Left ventricle myocardium superior (tissue), 1 donor: ENCODE measurements around the gene CELSR1. TPM values are rescaled to one million over a fixed set of nuclear protein-coding genes. Genes with fewer than 3 reads are reported as not detected.

Experiments used
- ATAC-seq: fragments of 200-7000 bp; cut with Tn5 transposase; one replicate; pipeline ENCODE4 v1.9.1; 2020; ENCODE audit warnings: mild to moderate bottlenecking, moderate library complexity
- DNase-seq: peaks from one replicate; pipeline ENCODE4 v3.0.0-alpha.2; 2020
- intact Hi-C: fragments of 100-400 bp; cut with micrococcal nuclease; formaldehyde crosslinking; loops from one replicate; pipeline ENCODE4 v1.11.0; 2022
- total RNA-seq: library from RNA; stranded (reverse); fragmentation: NEBNext Ultra II Directional; extraction: Animal tissue kit (Norgen Biotek cat#: 25700); gene quantifications from one replicate; pipeline ENCODE4 v1.2.1, GENCODE V29; 2021
- donor health status: DM: no; HTN: yes; CAD: no; lungs with severe emphysema.

The CELSR1 gene
- total RNA-seq, 1 donor from 2014 or later = 9.7 TPM

DNA sequence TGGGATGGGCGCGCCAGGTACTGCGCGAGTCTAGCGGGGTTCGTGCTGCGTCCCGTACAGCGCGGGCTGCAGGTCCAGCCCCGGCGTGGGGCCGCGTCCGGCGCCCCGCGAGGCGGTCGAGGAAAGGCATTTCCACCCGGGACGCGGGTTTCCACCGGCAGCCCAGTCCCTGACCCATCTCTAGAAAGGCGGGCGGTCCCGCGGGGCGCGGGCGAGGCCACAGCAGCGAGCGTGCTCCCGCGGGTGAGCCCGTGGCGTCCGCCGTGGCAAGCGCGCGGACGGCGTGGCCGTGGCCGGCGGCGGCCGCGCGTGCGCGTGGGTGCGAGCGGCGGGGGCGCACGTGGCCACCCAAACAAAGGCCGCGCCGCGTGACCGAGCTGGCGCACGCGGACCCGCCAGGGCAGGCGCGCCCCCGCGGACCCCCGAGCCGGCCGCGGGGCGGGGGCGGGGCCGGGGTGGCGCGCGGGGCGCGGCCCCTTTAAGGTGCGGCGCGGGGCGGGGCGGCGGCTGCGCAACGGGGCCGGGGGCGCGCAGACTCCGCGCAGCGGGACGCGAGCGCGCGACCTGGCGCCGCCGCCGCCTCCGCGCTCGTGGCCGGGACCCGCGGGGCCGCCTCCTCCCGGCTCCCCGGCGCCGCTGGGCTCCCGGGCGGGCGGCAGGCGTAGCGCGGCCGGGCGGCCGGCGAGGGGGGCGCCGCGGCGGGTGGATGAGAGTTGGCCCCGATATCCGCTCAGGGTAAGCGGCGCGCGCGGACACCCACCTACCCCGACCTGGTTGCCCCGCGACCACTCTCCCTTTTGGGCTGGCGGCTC is 39.3 kb upstream of the CELSR1 start:
- peak; percentile 86 for DNase-seq
- ATAC-seq = peak; percentile 20
- intact Hi-C loops = no loop called here

GRCh38 chr22:46575911-46576555 is 38.6 kb upstream of the CELSR1 start:
- ATAC-seq (peak; percentile 27), DNase-seq (peak; percentile 48)
- intact Hi-C loops = no loop called here

DNA sequence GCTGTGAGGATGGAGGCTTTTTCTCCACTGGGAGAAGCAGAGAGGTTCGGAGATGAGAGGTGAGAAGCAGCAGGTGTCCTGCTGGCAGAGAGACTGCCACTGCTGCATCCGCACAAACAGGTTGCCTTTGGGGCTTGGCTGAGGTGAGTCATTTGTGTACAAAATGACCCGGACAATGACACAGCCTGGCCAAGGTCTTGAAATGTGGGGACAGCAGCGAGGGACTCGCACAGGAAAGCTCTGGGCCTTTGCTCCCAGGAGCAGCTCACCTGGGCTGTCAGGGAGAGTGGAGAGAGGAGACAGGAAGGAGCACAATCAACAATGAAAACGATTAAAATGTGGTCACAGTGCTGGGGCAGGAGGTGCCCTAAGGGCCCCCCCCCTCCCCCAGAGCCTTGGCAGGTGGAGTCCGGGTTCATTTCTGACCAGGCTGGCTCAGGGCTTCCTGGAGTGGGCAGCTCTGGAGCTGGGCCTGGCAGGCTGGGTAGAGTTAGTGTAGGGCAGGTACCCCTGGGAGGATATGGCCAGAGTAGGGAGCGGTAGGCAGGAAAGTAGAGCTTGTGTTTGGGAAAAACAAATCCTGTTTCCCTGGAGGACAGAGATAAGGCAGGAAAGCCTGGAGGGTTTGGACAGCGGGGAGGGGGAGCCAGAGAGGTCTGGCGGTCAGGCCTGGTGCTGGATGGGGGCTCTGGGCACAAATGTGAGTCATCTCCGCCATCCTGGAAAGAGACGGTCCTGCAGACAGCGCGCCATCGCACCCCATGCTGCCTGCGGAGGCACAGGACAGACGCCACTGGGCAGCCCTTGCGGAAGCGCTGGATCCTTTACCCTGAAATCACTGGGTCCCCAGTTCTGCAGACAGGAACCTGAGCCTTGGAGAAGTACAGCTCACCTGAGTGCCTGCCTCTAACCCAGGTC is 37.8 kb upstream of the CELSR1 start:
- intact Hi-C loops = no loop called here
- DNase-seq (peak; percentile 70), ATAC-seq (peak; percentile 53)

DNA sequence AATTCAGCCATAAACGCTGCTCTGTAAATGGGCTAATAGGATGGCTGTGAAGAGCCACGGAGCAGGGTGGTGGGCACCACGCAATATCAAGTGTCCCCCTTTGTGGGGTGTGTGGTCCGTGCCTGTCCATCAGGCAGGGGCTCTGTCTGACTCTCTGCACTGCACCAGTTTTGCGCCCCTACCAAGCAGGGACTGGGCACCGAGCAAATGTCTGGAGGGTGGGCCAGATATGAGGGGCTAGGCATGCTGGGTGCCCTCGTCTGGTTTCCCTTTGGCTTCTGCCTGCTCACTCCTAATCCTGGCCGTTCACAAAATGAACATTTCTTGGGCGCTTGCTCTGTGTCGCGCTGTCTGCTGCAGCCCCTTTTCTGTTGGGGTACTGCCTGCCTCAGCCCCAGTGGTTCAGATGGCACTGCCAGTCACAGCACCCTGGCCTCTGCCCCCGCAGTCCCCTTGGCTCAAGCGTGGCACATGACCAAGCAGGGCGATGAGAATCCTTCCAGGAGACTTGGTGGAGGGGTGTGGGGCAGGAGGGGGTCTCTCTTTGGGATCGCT is 37.1 kb upstream of the CELSR1 start:
- ATAC-seq (no peak), DNase-seq (peak; percentile 24)
- intact Hi-C loops = no loop called here

DNA sequence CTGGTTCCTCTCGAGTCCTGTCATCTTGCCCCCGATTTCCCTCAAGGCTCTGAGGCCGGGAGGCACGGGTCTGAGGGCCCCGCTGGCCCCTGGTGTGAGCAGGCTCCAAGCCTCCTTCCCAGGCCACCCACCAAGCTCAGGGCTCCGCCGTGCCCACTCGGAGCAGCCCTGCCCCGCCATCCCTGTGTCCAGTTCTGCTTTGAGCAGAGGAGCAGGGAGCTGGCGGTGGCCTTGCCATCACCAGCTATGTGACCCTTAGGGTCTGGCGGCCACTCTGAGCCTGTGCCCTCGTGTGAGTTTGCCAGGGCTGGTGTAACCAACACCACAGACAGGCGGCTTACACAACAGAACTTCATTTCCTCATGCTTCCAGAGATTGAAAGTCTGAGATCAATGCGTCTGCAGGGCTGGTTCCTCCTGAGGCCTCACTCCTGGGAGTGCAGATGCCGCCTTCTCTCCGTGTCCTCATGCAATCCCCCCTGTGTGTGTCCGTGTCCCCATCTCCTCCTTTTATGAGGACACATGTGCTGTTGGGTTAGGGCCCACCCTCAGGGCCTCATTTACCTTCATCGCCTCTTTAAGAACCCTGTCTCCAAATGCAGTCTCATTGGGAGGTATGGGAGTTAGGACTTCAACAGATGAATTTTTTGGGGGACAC is 36.5 kb upstream of the CELSR1 start:
- intact Hi-C loops = no loop called here
- ATAC-seq (no peak), DNase-seq (peak; percentile 34)

DNA sequence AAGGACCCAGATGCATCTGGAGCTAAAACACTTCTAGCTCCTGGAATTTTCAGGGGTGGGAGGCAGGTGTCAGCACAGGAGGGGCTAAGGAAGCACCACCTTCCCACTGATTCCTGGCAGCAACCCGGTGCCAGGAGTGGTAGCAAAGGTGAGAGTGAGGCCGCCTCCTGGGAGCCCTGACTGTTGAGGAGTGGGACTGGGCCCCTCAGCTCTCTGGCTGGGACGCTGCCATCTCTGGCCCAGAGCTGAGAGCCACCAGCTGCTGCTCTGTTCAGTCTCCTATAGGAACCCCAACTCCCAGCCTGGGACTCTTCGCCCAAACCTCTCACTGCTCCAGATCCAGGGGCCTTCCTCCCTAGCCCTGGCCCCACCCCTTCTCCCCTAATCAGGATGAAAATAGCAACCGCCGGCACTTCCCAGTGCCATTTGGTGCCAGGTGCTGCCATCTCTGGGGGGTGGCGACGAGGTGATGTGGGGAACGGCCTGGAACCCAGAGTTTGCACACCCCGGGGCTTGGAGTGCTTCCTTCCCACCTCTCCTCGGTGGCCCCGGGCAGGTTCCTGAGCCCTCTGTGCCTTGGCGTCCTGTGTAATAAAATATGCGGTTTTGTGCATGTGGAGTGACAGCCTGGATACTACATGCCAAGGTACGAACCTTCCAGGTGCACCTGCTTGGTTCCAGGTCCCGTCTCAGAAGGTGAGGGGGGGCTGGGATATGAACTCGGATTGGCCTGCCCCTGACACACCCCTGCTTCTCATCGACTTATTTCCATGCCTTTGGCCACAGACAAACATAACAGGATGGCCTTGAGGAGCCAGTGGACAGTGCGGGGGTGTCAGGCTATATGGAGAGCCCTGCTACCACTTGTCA is 35.7 kb upstream of the CELSR1 start:
- intact Hi-C loops = no loop called here
- peak; percentile 61 for DNase-seq
- ATAC-seq = peak; percentile 17

- DNase-seq (no peak), ATAC-seq (no peak)
- intact Hi-C loops = no loop called here
These were observed 34.3 kb upstream of the CELSR1 start for GRCh38 chr22:46571642-46572250.

GRCh38 chr22:46569848-46570695 is 32.7 kb upstream of the CELSR1 start:
- intact Hi-C loops = loop anchor here (10.0 kb wide), 1 partner anchor 115 kb away; no protein-coding TSS in a partner anchor
- DNase-seq (peak; percentile 16), ATAC-seq (no peak)

- no peak for DNase-seq
- no peak for ATAC-seq
- intact Hi-C loops = loop anchor here (10.0 kb wide), 1 partner anchor 116 kb away; no protein-coding TSS in a partner anchor
These were observed 31.8 kb upstream of the CELSR1 start for GRCh38 chr22:46569055-46569847.

DNA sequence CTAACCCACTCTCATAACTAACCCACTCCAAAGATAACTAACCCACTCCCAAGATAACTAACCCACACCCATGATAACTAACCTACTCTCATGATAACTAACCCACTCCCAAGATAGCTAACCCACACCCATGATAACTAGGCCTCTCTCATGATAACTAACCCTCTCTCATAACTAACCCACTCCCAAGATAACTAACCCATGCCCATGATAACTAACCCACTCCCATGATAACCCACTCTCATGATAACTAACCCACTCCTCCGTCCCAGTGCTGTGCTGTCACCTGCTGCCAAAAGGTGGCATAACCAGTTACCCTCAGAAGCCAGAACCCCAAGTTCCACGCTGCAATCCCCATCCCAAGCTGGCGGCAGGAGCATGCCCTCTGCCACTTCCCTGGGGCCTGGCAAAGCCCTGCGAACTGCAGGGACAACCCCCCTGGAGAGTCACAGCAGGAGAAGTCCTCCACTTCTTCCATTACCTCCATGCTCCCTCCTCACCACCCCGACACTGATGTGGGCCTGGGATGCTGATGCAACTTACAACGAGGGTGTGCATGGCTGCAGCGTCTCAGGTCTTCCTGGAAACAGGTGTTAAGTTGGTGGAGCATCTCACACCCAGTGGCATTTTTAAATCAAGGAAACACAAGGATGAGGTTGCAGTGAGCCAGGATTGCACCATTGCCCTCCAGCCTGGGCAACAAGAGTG is 30.8 kb upstream of the CELSR1 start:
- intact Hi-C loops = loop anchor here (10.0 kb wide), 1 partner anchor 117 kb away; no protein-coding TSS in a partner anchor
- ATAC-seq (no peak), DNase-seq (peak; percentile 14)

DNA sequence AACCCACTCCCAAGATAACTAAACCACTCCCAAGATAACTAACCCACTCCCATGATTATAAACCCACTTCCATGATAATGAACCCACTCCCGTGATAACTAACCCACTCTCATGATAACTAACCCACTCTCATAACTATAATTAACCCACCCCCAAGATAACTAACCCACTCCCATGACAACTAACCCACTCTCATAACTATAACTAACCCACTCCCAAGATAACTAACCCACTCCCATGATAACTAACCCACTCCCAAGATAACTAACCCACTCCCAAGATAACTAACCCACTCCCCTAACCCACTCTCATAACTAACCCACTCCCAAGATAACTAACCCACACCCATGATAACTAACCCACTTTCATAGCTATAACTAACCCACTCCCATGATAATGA is 30.1 kb upstream of the CELSR1 start:
- intact Hi-C loops = loop anchor here (10.0 kb wide), 1 partner anchor 117 kb away; no protein-coding TSS in a partner anchor
- DNase-seq (no peak), ATAC-seq (no peak)

DNA sequence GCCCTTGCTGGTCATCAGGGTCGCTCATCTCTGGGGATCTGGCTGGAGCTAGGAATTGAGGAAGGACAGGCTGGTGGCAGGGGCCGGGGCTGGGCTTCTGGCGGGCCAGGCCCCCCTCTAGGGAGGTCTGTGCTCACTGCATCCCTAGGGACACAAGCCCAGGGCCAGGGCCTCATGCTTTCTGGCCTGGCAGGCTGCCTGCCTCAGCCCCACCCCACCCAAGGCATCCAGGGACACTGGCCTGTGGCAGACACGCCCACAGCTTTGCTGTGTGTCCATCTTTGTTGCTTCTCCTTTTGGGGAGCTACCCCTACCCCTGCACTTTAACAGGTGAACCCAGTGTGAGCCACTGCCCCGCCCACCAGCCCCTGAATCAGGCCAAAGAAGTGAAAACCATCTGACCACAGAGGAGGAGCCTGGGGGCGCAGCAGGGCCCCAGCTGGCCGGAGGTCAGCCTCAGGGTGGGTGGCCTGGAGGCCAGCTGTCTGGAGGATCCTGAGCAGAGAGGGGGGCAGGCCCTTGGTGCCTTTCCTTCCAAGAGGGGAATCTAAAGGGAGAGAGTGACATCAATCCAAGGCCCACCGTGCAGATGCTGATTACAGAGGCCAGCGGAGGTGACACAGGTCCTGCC is 26.8 kb upstream of the CELSR1 start:
- peak; percentile 57 for ATAC-seq
- intact Hi-C loops = loop anchor here (10.0 kb wide), 1 partner anchor 121 kb away; no protein-coding TSS in a partner anchor
- DNase-seq = peak; percentile 69

- intact Hi-C loops = loop anchor here (10.0 kb wide), 1 partner anchor 121 kb away; no protein-coding TSS in a partner anchor
- ATAC-seq (peak; percentile 92), DNase-seq (peak; percentile 91)
These were observed 26.1 kb upstream of the CELSR1 start for GRCh38 chr22:46563381-46564083.

DNA sequence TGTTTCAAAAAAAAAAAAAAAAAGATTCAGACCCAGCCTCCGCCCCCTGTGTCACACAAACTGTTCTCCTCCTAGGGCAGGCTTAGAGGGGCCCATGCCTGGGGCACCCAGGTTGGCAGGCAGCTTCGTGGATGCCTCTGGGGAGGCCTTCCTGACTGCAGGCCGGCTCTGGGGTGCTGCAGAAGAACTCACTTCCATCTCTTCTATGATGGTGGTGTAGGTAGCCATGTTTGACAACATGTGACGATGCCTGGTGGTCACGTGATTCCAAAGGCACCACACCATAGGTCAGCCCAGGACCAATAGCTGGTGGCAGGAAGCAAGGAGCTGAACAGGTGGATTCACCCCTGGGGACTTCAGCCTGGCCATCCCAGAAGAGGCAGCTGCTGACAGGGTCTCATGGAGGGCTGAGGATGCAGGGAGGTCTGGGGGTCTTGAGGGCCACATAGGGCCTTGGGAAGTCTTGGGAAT is 24.1 kb upstream of the CELSR1 start:
- intact Hi-C loops = loop anchor here (10.0 kb wide), 1 partner anchor 123 kb away; no protein-coding TSS in a partner anchor

More for the DNA sequence above, 24.1 kb upstream of the CELSR1 start:
- DNase-seq = no peak
- no peak for ATAC-seq
